GM18520 (cell line): ENCODE results near the gene PRKN.

Source experiments
- ATAC-seq: cut with Tn5 transposase; IDR thresholded peaks from one replicate; pipeline ENCODE4 v1.9.1; 2021; ENCODE audit not compliant: unreplicated experiment

Gene PRKN

DNA sequence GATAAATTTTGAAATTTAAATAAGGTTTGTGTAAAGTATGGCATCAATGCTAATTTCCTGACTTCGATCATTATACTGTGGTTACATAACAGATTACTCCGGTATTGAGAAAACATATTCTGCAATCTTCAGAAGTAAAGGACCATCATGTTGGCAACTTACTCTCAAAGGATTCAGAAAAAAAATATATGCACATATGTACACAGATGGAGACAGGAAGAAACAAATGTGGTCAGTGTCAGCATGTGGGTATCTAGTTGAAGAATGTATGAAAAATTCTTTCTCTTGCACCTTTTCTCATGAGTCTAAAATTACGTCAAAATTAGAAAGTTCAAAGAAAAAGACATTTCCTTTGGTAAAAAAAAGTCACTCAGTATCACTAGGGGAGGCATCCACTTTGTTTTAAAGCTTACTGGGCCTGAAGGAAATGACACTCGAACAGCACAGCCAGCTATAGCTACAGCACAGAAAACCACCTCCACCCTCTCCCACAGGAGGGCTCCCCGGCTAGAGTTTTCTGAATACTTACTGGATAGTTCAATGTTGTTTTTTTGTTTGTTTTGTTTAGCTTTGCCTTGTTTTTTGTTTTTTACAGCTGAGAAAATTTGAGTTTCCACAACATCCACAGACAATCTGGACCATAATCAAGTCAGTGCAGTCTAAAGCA lies 1136.5 kb downstream of the PRKN start:
- no peak for ATAC-seq

DNA sequence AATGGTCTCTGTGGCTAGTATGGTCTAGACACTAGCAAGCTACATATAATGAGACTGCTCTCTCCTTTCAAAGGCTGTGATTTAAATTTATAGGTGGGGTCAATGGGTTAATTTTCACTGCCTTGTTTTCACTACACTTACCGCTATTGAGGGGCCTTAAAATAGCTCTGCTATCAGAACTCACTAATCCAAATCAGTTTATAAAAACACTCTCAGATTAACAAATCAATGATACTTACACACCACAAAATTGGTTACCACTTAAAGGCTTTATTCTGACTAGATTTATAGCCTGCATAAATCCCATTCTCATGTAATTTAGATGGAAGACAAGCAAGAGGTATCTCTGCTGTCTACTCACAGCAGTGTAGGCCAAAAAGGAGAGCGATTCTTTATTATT lies 1140.7 kb downstream of the PRKN start:
- ATAC-seq = no peak

DNA sequence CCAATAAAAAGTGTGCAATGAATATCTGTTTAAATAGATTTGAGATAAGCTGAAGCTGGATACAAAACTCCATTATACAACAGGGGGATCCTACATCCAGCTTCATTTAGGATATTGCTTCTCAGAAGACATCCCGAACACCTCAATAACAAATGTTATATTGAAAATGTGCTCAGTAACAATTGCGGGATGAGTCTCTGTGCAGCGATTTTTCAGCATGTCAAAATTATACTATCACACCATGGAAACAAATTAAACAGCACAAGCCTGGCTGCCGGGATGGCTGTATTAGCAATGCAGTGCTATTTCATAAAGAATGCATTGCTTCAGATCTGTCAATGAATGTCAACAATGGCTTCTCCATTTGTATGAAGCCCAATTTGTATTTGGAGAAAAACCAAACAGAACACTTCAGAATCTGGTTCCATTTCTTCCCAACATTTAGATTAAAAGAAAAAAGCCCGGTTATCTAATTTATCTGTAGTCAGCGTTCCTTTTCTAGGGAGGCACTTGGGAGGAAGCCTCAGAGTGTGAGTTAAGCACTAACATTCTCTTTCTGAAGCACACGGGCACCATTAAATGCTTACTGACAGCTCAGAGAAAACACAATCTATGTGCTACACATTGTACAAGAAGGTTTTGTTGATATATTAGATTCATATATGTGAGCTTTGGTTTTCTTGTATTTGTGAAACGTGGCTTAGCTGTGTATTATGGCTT lies 1142.8 kb downstream of the PRKN start:
- ATAC-seq = no peak

DNA sequence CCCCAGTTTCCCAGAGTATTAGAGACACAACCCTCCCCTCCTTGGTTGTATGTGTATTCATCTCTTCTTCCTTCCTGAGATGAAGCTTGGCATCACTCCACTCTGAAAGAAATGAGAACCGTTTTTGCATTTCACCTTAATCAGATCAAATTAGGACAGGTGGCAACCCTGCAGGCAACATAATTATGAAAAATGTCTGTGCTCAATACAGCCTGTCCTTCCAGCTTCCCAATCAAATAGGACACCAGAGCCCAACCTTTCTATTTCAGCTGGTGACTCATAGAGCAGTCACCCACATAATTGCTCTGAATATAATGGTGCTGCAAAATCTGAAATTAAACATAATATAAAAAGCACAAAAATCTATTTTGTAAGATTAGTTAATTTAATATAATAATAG lies 1143.5 kb downstream of the PRKN start:
- ATAC-seq = no peak

DNA sequence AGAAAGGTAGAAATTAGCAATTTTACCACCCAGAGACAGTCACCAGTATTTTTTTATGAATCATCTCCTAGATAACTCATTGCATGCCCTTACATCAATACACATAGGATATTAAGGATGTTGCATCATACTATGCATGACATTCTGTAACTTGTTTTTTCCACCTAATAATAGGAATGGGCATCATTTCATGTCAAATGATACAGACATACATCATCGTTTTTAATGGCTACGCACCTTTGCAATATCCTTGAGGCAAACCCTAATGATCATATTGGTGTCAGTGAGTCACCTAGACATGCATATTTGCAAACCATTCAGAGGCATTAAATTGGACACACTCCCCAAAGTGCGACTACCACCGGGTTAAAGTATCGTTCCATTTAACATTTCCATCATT lies 1144.0 kb downstream of the PRKN start:
- ATAC-seq = no peak

DNA sequence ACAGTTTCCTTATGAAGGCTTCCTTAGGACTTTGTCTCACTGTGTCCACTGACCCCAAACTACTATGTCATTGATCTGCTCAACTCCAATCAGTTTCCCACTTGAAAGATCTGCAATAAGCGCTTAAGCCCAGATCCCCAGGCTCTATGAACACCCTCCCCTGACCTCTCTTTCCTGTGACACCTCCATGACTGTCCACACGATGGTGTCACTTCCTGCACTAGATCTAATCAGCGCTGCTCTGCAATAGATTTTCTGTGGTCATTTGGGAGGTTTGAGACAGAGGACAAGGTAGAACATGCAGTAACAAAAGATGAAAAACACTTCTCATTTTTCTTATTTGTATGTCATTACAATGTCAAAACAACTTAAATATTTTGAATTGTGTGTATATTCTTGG lies 1149.1 kb downstream of the PRKN start:
- ATAC-seq = no peak

DNA sequence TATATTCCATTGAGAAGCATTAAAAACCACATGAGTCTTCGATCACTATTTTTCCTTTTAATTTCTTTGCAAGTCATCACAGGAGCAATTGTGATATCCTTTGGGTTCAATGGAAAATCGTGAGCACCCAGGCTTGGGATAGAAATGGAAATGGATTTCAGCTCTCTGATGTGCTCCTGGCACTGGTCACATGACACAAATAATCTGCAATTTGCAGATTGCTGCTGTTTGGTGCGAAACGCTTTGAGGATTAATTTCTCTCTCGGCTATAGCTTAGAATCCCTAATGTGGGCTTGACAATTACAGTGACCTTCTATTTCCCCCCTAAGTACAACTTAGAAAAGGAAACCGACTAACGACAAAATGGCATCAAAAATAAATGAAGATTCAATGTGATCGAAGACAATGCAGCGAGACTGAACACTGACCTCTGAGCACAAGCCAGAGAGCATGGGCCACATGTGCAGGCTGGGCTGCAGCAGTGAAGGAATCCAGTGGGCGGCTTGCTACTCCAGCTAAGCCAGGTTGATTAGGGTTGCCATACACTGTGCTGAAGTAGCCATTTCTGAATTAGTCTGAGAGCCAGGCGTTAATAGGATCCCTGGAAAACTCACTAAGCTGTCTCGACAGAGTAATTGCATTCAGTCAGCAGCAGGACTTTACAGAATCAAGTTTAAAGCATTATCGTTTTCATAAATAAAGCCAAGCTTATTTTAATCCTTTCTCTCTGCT lies 1151.9 kb downstream of the PRKN start:
- ATAC-seq = no peak

DNA sequence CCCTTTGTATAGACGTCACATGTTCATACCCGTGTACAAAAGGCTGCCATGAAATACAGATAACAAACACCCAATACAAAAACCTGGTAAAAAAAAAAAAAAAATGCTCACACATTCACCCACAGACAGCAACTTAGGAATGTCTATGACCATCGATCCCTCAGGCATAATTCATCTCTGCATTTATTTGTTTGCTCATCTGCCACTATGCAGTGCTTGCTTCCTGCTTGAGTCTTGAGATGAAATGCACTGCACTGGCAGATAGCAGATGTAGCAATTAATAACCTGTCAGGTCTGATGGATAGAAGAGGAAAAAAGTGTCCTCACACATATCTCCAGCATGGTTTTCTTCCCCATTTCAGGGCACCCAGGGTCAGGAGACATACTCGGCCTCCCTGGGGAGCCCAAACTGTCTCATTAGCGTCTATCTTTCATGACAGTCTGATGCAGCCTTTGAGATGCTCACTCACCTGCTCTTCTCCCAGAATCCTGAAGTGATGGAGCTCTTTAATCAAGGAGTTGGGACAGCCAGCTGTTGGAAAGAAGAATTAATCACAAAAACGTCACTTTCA lies 1158.6 kb downstream of the PRKN start:
- ATAC-seq = no peak

DNA sequence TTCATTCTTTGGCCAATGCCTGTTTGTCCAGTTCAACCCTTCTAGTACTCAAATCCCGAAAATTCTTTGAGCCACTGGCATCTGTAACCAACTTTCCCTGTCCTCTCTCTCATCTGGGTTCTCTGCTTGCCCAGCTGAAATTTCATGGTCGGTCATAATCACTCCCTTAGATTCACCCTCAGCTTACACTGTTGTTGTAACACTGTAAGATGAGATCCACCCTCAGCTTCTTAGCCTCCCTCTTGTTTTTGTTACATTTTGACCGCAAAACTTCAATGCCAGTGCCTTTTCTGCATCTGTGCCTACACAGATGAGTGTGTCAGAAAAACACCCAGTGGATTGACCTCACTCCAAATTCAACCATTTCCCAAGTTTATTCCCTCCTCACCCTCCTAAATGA lies 1162.6 kb downstream of the PRKN start:
- no peak for ATAC-seq

DNA sequence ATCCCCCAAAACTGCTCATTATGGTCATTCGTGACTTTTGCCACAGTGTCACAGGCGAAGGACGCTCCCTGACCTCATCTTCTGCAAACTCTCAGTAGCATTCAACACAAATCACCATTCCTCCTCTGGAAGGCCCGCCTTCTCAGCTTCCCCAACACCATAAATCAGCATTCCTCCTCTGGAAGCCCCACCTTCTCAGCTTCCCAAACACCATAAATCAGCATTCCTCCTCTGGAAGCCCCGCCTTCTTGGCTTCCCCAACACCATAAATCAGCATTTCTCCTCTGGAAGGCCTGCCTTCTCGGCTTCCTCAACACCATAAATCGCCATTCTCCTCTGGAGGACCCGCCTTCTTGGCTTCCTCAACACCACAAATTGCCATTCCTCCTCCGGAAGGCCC lies 1165.7 kb downstream of the PRKN start:
- no peak for ATAC-seq

DNA sequence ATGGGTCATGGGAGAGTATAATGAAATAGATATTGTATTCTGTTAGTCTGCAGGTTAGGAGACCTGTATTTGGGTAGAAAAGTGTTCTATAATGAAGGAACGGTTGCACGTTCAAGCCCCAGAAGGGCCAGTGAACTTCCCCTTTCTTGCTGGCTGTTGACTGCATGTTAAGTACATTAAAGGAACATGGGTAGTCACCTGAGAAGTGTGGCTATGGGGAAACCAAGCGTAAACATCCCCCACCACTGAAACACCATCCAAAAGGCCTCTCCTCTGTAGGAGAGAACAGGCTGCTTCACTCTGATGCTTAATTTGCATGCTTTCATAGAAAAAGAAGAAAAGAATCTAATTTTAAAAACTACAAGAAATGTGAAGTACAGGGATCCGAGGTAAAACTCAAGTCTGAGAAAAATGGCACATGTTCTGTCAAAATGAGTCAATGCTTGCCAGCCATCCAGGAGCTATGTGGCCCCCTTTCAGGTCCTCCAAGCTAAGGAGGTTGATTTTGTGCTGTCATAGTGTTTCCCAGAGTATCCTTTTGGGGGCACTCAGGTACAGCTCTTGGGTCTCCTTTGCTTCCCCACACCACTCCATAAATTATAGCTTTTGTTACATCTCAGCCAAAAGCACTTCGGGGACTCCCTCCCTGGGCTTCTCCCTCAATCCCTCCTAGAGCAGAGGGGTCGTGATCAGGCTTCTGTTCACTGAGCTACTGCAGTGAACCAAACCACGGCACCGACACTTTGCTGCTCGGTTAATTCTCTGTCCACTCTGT lies 1170.0 kb downstream of the PRKN start:
- ATAC-seq = no peak

DNA sequence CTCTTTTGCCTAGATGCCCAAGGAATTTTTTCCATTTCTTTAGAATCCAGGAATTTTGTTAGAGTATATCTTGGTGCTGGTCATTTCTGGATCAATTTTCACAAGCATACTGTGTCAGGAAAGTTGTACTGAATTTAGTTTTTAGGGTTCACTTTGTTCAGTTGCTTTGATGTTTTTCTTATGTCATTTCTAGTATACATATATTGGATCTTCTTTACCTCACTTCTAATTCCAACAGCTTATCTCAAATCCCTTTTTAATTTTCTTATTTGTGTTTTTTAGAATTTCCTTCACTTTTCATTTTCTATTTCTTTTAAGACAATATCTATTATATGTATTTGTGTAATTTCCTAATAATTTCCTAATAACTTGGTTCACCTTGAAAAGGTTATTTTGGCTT lies 1172.7 kb downstream of the PRKN start:
- ATAC-seq = no peak

DNA sequence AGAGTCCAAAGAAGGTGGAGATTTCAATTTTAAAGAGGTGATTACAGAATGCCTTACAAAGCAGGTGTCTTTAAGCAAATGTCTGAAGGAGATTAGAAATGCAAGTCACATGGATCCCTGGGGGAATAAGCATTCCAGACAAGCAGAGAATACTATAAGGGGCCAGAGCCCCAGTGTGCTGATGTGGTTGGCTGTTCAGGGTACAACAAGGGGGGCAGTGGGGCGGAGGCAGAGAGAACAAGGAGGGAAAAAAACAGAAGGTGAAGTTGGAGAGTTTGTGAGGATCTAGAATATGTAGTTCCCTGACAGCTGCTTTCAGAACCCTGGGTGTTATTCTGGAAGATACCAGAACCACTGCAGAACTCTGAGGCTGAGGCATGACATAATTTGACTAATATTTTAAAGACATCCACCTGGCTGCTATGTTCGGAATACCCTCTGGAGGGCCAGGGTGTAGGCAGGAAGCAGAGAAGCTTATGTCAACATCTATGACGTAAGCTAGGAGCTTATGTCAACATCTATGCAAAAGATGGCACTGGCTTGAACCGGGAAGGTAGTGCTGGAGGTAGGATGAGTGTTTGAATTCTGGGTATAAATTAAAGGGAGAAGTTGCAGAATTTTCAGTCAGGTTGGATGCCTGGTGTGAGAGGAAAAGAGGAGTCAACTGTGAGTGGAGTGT lies 1177.5 kb downstream of the PRKN start:
- ATAC-seq = no peak

DNA sequence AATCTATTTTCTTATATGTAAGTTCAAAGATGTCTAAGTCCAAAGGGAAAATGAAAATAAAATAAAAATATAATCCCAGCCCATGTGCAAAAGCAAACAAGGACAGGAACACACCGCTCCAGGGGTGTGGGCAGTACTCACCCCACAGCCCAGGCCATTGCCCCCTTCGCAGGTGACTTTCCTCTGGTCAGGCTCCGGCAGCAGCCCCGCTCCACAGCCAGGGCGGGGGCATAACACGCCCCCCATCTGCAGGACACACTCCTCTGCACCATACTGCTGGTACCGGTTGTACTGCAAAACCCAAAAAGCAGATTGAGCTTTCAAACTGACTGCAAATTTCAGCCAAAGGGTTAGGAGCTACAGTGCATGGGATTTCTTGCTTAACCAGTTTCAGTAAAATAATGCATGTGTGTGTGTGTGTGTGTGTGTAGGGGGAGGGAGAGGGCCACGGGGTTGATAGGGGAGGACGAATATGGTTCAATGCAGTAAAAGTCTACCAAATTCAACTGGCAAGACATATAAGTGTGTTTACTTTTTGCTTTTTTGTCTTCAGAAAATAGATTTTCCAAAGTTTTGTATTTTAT lies 1178.8 kb downstream of the PRKN start:
- no peak for ATAC-seq

DNA sequence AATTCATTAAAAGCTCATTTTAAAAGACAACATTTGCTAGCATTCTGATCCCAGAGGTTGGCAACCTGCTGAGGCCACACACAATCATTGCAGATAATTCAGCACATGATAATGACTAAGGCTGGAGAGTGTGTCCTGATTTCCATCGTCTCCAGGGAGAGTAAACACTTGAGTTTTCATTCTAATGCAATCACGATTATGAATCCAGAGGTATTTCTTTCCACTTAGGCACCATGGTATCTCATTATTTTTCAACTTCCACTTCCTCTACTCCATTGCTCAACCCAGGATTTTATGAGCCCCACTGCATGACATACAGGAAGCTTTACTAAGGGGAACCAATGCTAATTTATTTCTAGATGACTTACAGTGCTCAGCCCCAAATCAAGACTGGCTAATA lies 1179.9 kb downstream of the PRKN start:
- no peak for ATAC-seq

DNA sequence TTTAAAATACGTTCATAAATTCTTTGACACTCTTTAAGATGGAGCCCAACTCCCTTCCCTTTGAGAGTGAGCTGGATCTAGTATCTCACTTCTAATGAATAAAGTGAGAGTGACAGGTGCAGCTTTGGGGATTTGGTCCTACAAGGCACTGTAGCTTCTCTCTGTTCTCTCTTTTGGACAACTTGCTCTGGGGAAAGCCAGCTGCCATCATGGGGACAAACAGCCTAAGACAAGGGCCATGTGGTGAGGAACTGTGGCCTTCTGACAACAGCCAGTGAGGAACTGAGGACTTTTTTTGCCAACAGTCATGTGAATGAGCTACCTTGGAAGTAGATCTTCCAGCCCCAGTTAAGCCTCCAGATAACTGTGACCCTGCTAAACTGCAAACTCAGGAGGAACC lies 1180.9 kb downstream of the PRKN start:
- no peak for ATAC-seq

DNA sequence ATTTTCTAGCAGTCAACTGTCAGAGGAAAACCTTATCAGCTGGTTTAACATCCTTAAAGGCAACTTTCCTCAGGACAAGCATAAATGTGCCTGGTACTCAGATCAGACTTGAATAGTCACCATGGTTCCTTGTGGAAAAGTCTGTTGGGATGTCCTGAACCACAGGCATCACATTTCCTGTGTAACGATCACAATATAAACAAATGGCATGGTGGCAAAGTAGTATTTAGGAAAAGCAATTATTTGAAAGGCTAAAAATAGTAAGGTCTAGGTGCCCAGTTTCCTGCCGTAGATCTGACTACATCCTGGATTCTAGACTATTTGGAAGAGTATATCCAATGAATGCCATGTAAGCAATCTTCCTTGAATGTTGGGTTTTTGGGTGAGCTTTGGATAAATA lies 1181.8 kb downstream of the PRKN start:
- no peak for ATAC-seq

DNA sequence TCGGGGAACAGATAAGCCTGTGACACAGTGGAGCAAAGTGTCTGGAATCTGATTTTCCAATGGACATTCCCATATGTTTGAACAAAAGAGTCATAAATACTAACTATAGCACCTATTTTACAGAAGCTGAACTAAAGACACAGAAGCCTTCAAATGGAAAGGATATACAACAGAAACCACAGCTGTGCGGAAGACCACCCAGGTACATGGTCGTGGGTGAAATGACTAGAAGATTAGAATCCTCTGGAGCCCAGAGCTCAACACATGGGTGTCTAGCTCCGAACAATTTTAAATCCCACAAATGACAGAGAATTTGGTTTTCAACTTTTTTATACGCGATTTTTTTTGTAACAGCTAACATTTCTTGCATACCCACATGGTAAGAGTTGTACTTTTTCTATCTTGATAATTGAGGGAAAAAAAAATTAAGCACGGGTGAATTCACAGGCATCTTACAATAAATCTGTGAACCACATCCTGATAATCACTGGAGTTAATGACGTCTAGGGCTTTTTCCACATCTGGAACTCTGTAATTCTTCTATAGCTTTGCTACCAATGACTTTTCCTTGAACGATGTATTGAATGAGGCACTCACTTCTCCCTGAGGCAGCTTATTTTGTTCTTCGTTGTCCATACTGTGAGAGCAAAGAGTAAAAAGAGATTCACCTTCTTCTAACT lies 1182.6 kb downstream of the PRKN start:
- no peak for ATAC-seq

DNA sequence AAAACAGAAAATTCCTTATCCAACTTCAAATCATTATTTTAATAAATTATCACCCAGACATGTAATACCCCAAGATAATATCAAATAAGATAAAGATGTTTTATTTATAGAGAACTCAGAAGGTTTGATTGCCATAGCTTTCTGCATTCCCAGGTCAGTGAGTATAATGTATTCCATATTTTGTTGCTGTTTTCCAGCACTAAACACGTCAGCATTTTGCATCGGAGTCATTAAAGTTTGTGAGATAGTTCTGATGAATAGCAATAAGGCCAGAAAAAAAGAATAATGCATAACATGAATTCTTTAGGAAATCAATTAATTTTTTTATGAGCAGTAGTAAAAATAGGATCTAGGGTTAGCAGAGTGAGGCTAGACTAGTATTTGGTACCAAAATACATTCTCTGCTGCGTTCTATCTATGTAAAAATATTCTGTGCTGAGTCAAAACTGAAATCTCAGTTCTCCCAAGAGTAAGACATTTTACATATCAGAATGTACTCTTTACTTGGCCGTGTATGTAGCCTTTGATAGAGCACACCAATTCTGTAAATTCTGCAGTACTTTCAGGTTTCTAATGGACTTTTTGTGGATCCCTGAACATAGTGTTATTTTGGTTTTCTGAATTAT lies 1183.8 kb downstream of the PRKN start:
- ATAC-seq = peak; percentile 50
